Fibroblast of peridontal ligament (primary cell): Measurements from ENCODE around the gene ANAPC16.
"Not testable (repeated sequence)": the region's sequence is repeated elsewhere in the genome, so short reads cannot be mapped to it uniquely, and the experiment has no call there.

Experiments used
- DNase-seq: peaks from one replicate; pipeline ENCODE4 v3.0.0-alpha.2; 2010; ENCODE audit errors: extremely low read depth

ANAPC16 gene

GRCh38 chr10:72211832-72212231, 4.0 kb upstream of the ANAPC16 start:
- DNase-seq = not testable (repeated sequence)

DNA sequence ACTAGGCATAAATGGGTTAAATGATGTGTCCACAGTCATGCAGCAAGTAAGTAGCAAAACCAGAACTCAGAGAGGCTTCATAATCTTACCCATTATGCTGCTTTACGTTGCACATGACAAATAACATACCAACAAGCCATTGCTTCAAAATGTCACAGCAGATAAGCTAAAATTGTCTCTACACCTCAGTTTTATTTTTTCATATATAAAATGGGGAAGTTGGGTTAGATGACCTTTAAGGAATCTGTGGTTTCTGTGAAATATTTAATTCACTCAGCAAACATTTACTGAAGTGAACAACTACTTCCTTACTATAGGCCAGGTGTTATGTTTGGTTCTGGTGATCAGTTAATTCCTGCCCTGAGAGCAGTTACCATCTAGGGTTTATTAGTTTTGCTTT, 2.5 kb downstream of the ANAPC16 start:
- no peak for DNase-seq

GRCh38 chr10:72218726-72219125, 2.9 kb downstream of the ANAPC16 start:
- DNase-seq = no peak

DNA sequence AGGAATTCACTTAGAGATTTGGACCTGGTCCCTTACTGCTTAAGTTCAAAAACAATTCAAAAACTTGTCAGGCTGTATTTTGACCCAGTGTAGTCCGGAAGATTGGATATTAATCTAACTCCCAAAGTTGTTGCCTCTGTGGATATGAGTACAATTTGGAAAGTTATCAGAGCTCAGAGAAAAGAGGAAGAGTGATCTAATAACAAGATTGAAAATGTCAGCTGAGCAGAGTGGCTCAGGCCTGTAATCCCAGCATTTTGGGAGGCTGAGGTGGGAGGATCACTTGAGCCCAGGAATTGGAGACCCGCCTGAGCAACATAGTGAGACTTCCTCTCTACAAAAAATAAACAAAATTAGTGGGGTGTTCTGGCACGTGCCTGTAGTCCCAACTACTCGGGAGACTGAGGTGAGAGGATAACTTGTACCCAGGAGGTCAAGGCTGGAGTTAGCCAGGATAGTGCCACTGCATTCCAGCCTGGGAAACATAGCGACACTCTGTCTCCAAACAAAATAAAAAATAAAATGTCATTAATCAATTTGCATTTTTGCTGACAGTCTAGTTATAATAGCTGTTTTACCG, 3.5 kb downstream of the ANAPC16 start:
- no peak for DNase-seq

DNA sequence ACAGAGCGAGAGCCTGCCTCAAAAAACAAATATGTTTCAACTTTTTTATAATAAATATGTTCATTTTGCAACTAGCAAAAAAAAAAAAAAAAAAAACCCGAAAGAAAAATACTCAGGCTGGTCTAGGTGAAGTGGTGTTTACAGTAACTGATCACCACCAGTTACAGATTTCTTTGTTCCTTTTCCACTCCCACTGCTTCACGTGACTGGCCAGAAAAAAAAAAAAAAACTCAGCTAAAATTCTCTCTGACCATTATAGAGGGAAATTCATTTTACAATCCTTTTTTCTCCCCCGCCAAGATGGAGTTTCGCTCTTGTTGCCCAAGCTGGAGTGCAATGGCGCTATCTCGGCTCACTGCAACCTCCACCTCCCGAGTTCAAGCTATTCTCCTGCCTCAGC, 4.8 kb downstream of the ANAPC16 start:
- no peak for DNase-seq

GRCh38 chr10:72221278-72221677, 5.5 kb downstream of the ANAPC16 start:
- no peak for DNase-seq

- DNase-seq = no peak
Observed at GRCh38 chr10:72223743-72224101, 7.9 kb downstream of the ANAPC16 start.

DNA sequence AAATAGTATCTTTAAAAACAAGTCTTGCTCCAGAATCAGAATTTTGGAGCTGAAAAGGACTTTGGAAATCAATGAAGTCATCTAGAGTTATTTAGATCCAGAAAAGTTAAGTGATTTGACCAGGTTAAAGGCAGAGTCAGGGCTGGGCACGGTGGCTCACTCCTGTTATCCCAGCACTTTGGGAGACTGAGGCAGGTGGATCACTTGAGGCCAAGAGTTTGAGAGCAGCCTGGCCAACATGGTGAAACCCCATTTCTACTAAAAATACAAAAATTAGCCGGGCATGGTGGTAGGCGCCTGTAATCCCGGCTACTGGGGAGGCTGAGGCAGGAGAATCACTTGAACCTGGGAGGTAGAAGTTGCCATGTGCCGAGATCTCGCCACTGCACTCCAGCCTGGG, 8.4 kb downstream of the ANAPC16 start:
- DNase-seq = not testable (repeated sequence)

- DNase-seq = no peak
Observed at GRCh38 chr10:72226418-72227027, 10.7 kb downstream of the ANAPC16 start.

DNA sequence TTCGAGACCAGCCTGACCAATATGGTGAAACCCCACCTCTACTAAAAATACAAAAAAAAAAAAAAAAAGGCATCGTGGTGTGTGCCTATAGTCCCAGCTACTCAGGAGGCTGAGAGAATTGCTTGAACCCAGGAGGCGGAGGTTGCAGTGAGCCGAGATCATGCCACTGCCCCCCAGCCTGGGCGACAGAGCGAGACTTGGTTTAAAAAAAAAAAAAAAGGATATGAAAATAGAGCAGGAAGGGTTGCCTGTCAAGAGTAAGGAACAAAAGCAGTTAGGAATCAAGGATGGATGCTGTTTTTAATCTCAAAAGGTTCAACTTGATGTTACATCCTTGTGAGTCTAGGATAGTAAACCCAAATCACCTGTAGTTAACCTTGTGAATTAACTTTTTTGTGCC, 12.0 kb downstream of the ANAPC16 start:
- DNase-seq = no peak

- DNase-seq = no peak
Observed at GRCh38 chr10:72228318-72228751, 12.5 kb downstream of the ANAPC16 start.

DNA sequence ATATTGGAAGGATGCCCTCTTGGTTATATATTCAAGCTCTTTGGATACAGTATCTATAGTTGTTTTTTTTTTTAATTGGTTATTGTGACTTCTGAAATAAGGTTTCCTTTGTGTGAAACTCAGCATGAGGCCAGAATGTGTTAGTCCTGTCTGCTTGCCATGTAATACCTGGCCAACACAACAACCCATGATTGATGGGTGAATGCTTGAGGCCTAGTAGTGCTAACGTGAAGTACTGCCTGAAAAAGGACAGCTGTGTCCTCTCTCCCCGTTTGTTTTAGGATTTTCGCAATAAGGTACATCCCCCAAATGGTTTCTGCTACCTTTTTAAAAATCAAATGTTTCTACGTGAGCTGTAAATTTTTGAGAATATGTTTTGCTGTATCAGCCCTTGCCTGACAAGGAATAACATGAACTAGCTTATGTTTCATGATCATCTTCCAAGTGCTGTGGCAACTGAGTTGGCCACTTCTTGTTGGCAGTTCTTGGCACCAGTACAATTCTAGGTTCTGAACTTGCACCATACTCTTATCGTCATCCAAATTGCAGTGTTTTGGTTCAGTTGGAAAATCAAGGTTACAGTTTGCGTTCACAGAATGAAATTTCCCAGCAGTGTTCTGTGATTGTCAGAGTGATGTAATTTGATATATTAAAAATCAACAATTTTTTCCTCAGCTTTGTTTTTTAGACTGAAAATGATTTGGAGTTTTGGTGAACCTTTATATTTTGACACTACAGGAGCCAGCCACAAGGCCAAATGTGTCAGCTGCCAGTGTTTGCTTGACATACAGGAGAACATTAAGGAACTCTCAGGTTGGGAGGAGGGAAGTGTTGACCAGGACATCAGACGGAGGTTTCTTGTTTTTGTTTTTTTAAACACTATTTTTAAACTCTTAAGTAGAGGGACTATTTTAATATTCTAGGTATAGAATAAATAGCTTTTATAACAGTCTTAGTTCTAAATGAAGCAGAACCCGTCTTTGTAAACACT, 13.7 kb downstream of the ANAPC16 start:
- peak; percentile 95 for DNase-seq

DNA sequence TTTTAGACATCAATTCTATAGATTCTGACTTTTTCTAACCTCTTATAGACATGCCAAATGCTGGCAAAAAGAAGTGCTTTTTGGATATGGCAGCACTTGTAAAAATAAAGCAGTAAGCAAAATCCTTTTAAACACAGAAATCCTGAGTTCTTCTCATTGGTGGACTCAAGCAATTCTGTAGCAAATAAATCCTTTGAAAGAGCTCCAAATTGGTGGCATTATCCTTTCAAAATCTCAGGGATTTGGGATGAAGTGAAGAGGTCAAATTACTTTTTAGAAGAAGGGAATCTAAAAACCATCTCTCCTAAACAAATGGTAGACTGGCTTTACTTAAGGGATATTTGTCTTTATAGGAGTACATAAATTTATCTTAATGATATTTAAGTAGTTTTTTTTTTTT, 17.8 kb downstream of the ANAPC16 start:
- DNase-seq = no peak

- DNase-seq = no peak
Observed at GRCh38 chr10:72234560-72235095, 18.8 kb downstream of the ANAPC16 start.

DNA sequence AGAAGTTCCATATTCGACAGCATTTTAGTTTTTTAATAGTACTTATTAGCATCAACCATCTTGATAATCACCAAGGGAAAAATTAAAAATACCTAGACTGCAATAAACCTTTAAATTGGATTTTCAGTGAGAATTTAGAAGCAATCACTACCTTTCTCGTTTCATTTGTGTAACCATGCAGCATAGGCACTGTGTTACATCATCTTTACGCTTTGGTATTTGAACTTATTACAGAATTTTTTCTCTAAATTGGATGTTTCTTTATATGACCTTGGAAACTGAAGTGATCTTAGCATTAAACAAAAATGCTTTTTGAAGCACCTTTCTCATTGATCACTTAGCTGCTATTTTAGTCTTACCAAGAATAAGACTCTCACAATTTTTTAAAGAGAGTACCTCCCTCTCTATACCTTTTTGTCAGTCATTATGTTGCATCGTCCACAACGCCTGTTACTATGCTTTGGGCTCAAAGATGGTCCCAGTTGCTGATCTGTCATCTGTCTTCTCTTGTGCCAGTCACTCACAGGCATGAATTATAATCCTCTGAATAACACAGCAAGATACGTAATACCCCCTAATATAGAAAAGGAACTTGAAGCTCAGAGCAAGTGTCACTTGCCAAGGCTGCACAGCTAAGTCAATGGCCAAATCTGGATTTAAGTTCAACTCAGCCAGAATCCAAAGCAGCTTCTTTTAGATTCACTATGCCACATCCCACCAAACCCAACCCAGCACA, 19.9 kb downstream of the ANAPC16 start:
- no peak for DNase-seq

- no peak for DNase-seq
Observed at GRCh38 chr10:72238392-72239175, 22.8 kb downstream of the ANAPC16 start.

DNA sequence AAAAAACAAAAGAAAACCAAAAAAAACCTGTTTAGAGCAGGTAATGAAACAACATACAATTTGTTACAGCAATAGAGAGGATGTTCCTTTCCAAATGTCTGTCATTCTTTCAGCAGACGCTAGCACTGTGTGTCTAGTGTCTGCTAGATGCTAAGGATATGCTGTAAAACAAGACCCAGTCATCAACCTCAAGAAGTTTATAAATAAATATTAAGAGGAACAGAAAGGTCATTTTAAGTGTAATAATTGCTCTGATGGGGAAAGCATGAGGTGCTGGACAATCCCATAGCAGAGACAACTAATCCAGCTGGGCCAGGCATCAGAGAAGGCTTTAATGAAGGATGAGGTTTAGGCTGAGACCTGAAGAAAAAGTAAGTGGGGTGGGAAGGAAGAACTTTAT, 23.6 kb downstream of the ANAPC16 start:
- no peak for DNase-seq

GRCh38 chr10:72240371-72240770, 24.6 kb downstream of the ANAPC16 start:
- no peak for DNase-seq

DNA sequence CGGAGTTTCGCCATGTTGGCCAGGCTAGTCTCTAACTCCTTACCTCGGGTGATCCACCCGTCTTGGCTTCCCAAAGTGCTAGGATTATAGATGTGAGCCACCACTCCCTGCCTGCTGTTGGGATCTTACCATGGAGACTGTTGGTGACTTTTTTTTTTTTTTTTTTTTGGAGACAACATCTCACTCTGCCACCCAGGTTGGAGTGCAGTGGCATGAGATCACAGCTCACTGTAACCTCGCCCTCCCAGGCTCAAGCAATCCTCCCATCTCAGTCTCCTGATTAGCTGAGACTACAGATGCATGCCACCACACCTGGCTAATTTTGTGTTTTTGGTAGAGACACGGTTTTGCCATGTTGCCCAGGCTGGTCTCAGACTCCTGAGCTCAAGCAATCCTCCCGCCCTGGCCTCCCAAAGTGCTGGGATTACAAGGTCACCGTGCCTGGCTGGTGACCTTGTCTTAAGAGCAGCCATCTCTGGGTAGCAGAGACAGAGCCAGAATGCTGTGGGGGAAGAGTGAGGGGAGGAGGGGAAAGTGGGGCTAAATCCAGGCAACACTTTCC, 26.0 kb downstream of the ANAPC16 start:
- DNase-seq = no peak

DNA sequence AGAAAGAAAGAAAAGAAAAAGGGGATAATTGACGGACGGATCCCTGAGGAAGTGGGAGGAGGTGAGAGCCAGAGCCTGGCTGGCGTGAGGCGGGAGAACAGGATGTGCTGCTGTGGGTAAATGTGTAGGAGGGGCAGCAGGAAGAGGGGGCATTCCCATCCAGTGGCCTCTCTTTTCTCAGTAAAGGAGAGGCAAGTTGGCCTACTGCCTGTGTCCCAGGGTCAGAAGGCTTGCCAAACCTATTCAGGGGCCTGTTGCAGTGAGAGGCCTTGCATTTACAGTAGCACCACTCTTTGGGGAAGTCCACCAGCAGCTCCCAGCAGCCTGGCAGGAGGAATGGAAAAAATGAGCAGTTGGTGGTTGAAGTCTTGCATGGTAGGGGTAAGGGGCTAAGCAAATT, 26.9 kb downstream of the ANAPC16 start:
- DNase-seq = peak; percentile 62
